HCT116 (cell line): Measurements from ENCODE around the gene TMEM125. TPM values are rescaled to one million over a fixed set of nuclear protein-coding genes. Genes with fewer than 3 reads are reported as not detected.

Source experiments
- ATAC-seq: fragments of 200-7000 bp; cut with Tn5 transposase; 2 replicates; pipeline ENCODE4 v1.9.1; 2020; ENCODE audit warnings: mild to moderate bottlenecking, moderate library complexity
- BruUV-seq: library from RNA; stranded (reverse); fragments of 400-500 nt; replicated peaks from 2 replicates; lab custom pipeline; 2021; lab: Mats Ljungman, UMichigan
- CTCF ChIA-PET: fragments of 300-600 bp; sonication (Branson Sonifier 250); formaldehyde crosslinking; loops from one replicate; lab custom pipeline; 2021; ENCODE audit warnings: antibody characterized with exemption; lab: Charles Lee
- POLR2A ChIA-PET: fragments of 300-600, 350-600 bp; sonication (Branson Sonifier 250); formaldehyde crosslinking; loops from one replicate; lab custom pipeline; 2021; ENCODE audit warnings: antibody characterized with exemption; lab: Charles Lee
- RAD21 ChIA-PET, 2 experiments: fragments of 300-600 bp; sonication (Branson Sonifier 250); formaldehyde crosslinking; loops; one replicate each; lab custom pipeline; 2023; ENCODE audit warnings: low total read pairs in 2 of 2; ENCODE audit not compliant: uncharacterized antibody in 2 of 2, unreplicated experiment in 2 of 2, low non-redundant PET in 1 of 2; lab: Charles Lee
- DNase-seq: peaks from one replicate; pipeline ENCODE4 v3.0.0-alpha.2; 2010; ENCODE audit warnings: low read depth, low spot score
- H2AFZ ChIP-seq: fragments of 200-600 bp; shearing (Covaris generic), sonication (generic); 2 replicates; pipeline ENCODE4 v1.6.1; 2017; ENCODE audit warnings: low read depth, mixed run types, mixed read lengths, antibody characterized with exemption, low read length; ENCODE audit not compliant: poor library complexity, severe bottlenecking
- H3K27ac ChIP-seq: 2 replicates; pipeline ENCODE4 v1.5.1; 2012; ENCODE audit warnings: low read depth, low read length
- H3K27me3 ChIP-seq: fragments of 200-600 bp; sonication (generic); 2 replicates; pipeline ENCODE4 v1.6.1; 2016; ENCODE audit warnings: mixed run types, low read length, mixed read lengths; ENCODE audit not compliant: insufficient read depth
- H3K36me3 ChIP-seq, 2 experiments: fragments of 200-500 bp in 1 of 2; fragments of 200-600 bp in 1 of 2; sonication (Bioruptor generic) in 1 of 2; sonication (generic) in 1 of 2; 2 replicates each; pipeline versions ENCODE4 v1.5.1 to v1.6.1; 2014 to 2016; ENCODE audit warnings: low read length in 2 of 2, inconsistent platforms in 1 of 2, mixed read lengths in 1 of 2, mixed run types in 1 of 2; ENCODE audit not compliant: insufficient read depth in 2 of 2, control insufficient read depth in 1 of 2
- H3K4me1 ChIP-seq, 2 experiments: fragments of 200-600 bp in 1 of 2; sonication (generic) in 1 of 2; 2 replicates each; pipeline versions ENCODE4 v1.5.1 to v1.6.1; 2012 to 2017; ENCODE audit warnings: low read length in 2 of 2, inconsistent platforms in 1 of 2, mild to moderate bottlenecking in 1 of 2, mixed read lengths in 1 of 2, mixed run types in 1 of 2, moderate library complexity in 1 of 2; ENCODE audit not compliant: insufficient read depth in 2 of 2, control insufficient read depth in 1 of 2
- H3K4me2 ChIP-seq: fragments of 200-600 bp; sonication (generic); 2 replicates; pipeline ENCODE4 v1.6.1; 2017; ENCODE audit warnings: mixed run types, low read length, mixed read lengths
- H3K4me3 ChIP-seq, 2 experiments: fragments of 200-600 bp in 1 of 2; sonication (generic) in 1 of 2; replicated peaks in 1 of 2; 2 replicates each; pipeline ENCODE4 v1.5.1; 2011 to 2016; ENCODE audit warnings: low read length in 2 of 2, control low read depth in 1 of 2, low read depth in 1 of 2, mild to moderate bottlenecking in 1 of 2, mixed read lengths in 1 of 2, mixed run types in 1 of 2
- H3K79me2 ChIP-seq: fragments of 200-600 bp; sonication (generic); 2 replicates; pipeline ENCODE4 v1.6.1; 2017; ENCODE audit warnings: mild to moderate bottlenecking, mixed run types, low read length, moderate library complexity, mixed read lengths; ENCODE audit not compliant: insufficient read depth
- H3K9ac ChIP-seq: fragments of 200-600 bp; sonication (generic); 2 replicates; pipeline ENCODE4 v1.6.1; 2016; ENCODE audit warnings: low read length, mixed read lengths
- H3K9me2 ChIP-seq: fragments of 200-600 bp; sonication (generic), shearing (Covaris generic); 2 replicates; pipeline ENCODE4 v1.6.1; 2017; ENCODE audit warnings: mixed run types, mild to moderate bottlenecking, moderate library complexity; ENCODE audit not compliant: insufficient read depth
- H3K9me3 ChIP-seq, 2 experiments: fragments of 200-500 bp in 1 of 2; fragments of 200-600 bp in 1 of 2; sonication (Bioruptor generic) in 1 of 2; sonication (generic) in 1 of 2; 2 replicates each; pipeline ENCODE4 v1.6.1; 2014 to 2017; ENCODE audit warnings: low read length in 2 of 2, mixed read lengths in 2 of 2, inconsistent platforms in 1 of 2, low read depth in 1 of 2, mild to moderate bottlenecking in 1 of 2, mixed run types in 1 of 2, moderate library complexity in 1 of 2; ENCODE audit not compliant: control insufficient read depth in 1 of 2, insufficient read depth in 1 of 2
- H4K20me1 ChIP-seq: fragments of 200-600 bp; sonication (generic), shearing (Covaris generic); 2 replicates; pipeline ENCODE4 v1.6.1; 2017; ENCODE audit warnings: mixed run types, mild to moderate bottlenecking, moderate library complexity; ENCODE audit not compliant: insufficient read depth
- EZH2phosphoT487 ChIP-seq: fragments of 200-600 bp; IDR thresholded peaks from 2 replicates; pipeline ENCODE4 v1.6.1; 2018; ENCODE audit warnings: antibody characterized with exemption, borderline replicate concordance
- JUND ChIP-seq: IDR thresholded peaks from 2 replicates; pipeline ENCODE4 v1.6.1; 2012
- POLR2AphosphoS5 ChIP-seq: IDR thresholded peaks from 2 replicates; pipeline ENCODE4 v1.6.1; 2011; ENCODE audit warnings: mild to moderate bottlenecking, low read depth, low read length, moderate library complexity
- RAD21 ChIP-seq: IDR thresholded peaks from 2 replicates; pipeline ENCODE4 v1.6.1; 2012; ENCODE audit warnings: low read depth, mild to moderate bottlenecking
- SIN3A ChIP-seq: IDR thresholded peaks from 2 replicates; pipeline ENCODE4 v1.6.1; 2012; ENCODE audit warnings: low read depth
- SRF ChIP-seq: IDR thresholded peaks from 2 replicates; pipeline ENCODE4 v1.6.1; 2012; ENCODE audit warnings: low read depth
- TCF7L2 ChIP-seq: IDR thresholded peaks from 2 replicates; pipeline ENCODE4 v1.7.0; 2011; ENCODE audit warnings: borderline replicate concordance, inconsistent platforms; ENCODE audit not compliant: insufficient read depth, insufficient read length; ENCODE audit errors: extremely low read depth
- YY1 ChIP-seq: IDR thresholded peaks from 2 replicates; pipeline ENCODE4 v1.6.1; 2011; ENCODE audit warnings: low read length, low read depth, moderate library complexity, mild to moderate bottlenecking; ENCODE audit not compliant: insufficient replicate concordance; ENCODE audit errors: extremely low read depth
- ZFX ChIP-seq: fragments of 450-650 bp; IDR thresholded peaks from 2 replicates; pipeline ENCODE4 v1.6.1; 2017
- intact Hi-C: fragments of 100-400 bp; cut with micrococcal nuclease; formaldehyde crosslinking; loops from 2 replicates; pipeline ENCODE4 v1.10.0; 2022
- total RNA-seq: library from RNA; stranded (reverse); gene quantifications from one replicate; pipeline ENCODE4 v1.2.1, GENCODE V29; 2021; ENCODE audit not compliant: unreplicated experiment
- TF ChIP-seq, protein P1 (sequence below): IDR thresholded peaks from 2 replicates; pipeline ENCODE4 v1.6.1; 2011; ENCODE audit warnings: mild to moderate bottlenecking, low read length, moderate library complexity; ENCODE audit not compliant: insufficient replicate concordance; ENCODE audit errors: extremely low read depth
- TF ChIP-seq, protein P2 (sequence below): IDR thresholded peaks from 2 replicates; pipeline ENCODE4 v1.6.1; 2012

TMEM125 gene
- total RNA-seq, 1 experiment from 2014 or later = 13.9 TPM

DNA sequence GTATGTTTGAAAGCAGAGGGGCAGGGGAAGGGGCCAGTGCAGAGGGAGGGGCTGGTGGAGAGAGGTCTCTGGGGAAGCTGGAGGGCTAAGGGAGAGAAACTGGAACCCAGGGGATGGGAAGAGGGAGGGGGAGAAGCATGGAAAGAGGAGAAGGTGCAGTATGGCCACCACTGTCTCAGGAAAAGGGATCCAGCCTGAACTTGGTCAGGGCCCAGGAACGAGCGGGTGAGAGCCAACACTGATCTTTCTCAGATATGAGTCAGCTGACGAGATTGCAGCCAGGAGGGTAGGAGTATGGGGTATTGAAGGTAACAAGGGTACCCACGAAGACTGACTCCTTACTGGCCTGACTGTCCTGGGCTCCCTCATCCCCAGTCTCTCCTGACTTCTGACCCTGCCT is 49.0 kb downstream of the TMEM125 start:
- BruUV-seq = no TSS peak
- H3K4me1 ChIP-seq = peaks cover 0 to 27% of the 10 kb centered on the region in 2 experiments; a peak in 2 of 4 replicates
- POLR2A ChIA-PET = no interaction called here

DNA sequence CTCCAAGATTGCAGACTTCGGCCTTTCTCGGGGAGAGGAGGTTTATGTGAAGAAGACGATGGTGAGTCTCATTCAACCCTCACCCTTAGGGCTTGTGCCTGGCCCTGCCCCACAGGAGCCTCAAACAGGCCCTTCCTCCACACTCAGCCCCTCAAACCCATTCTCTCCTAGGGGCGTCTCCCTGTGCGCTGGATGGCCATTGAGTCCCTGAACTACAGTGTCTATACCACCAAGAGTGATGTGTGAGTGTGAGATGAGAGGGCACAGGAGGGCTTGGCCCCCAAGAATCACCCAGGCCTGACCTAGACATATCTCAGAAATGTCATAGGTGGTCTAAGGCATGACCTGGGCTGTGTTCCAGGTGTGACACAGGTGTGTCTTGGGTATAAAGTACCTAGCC is 49.5 kb downstream of the TMEM125 start:
- no TSS peak for BruUV-seq
- Histone ChIP-seq H3K79me2 (no peaks in the 10 kb centered on the region), H2AFZ (no peak overlapping the region), H3K27ac (no peak overlapping the region), H3K4me2 (no peak overlapping the region), H3K4me3 (no peak overlapping the region), H3K9me2 (no peaks in the 10 kb centered on the region), H3K4me1 (peaks cover 0 to 27% of the 10 kb centered on the region in 2 experiments; a peak in 2 of 4 replicates), H4K20me1 (no peaks in the 10 kb centered on the region), H3K36me3 (no peaks in the 10 kb centered on the region), H3K9me3 (no peaks in the 10 kb centered on the region), H3K27me3 (no peaks in the 10 kb centered on the region), H3K9ac (no peak overlapping the region)
- ATAC-seq = no peak
- intact Hi-C loops = no loop called here
- ChIA-PET CTCF (no interaction called here), RAD21 (no interaction called here), POLR2A (no interaction called here)
- no peak for DNase-seq
- TF ChIP-seq SIN3A (no peak), SRF (no peak), EZH2phosphoT487 (no peak), RAD21 (no peak), JUND (no peak), TCF7L2 (no peak)
- TF ChIP-seq, protein P1, sequence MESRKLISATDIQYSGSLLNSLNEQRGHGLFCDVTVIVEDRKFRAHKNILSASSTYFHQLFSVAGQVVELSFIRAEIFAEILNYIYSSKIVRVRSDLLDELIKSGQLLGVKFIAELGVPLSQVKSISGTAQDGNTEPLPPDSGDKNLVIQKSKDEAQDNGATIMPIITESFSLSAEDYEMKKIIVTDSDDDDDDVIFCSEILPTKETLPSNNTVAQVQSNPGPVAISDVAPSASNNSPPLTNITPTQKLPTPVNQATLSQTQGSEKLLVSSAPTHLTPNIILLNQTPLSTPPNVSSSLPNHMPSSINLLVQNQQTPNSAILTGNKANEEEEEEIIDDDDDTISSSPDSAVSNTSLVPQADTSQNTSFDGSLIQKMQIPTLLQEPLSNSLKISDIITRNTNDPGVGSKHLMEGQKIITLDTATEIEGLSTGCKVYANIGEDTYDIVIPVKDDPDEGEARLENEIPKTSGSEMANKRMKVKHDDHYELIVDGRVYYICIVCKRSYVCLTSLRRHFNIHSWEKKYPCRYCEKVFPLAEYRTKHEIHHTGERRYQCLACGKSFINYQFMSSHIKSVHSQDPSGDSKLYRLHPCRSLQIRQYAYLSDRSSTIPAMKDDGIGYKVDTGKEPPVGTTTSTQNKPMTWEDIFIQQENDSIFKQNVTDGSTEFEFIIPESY = no peak

More for the DNA sequence above, 49.0 kb downstream of the TMEM125 start:
- TF ChIP-seq RAD21 (no peak), SRF (no peak), YY1 (no peak), POLR2AphosphoS5 (no peak), TCF7L2 (no peak), ZFX (no peak)
- TF ChIP-seq, protein P2, sequence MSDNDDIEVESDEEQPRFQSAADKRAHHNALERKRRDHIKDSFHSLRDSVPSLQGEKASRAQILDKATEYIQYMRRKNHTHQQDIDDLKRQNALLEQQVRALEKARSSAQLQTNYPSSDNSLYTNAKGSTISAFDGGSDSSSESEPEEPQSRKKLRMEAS = no peak
- TF ChIP-seq, protein P1 = no peak
- no peak overlapping the region for H3K4me3 ChIP-seq
- H4K20me1 ChIP-seq = no peaks in the 10 kb centered on the region
- ChIA-PET CTCF (no interaction called here), RAD21 (no interaction called here)
- H3K9ac ChIP-seq = no peak overlapping the region
- H3K9me3 ChIP-seq = no peaks in the 10 kb centered on the region
- no peak overlapping the region for H2AFZ ChIP-seq
- no peaks in the 10 kb centered on the region for H3K27me3 ChIP-seq
- no peak for ATAC-seq
- no peak for DNase-seq
- no peak overlapping the region for H3K27ac ChIP-seq
- no peaks in the 10 kb centered on the region for H3K79me2 ChIP-seq
- H3K9me2 ChIP-seq = no peaks in the 10 kb centered on the region
- no peaks in the 10 kb centered on the region for H3K36me3 ChIP-seq
- intact Hi-C loops = no loop called here
- no peak overlapping the region for H3K4me2 ChIP-seq
